ENCODE data around the gene FOSL1. TPM values are rescaled to one million over a fixed set of nuclear protein-coding genes. Genes with fewer than 3 reads are reported as not detected.

Gene FOSL1
- not detected in 2 replicates for polyA plus RNA-seq (2014; cell fraction: cytosol; rRNA removed)
- not detected in 2 replicates for polyA plus RNA-seq (2014; cell fraction: nucleus; rRNA removed)

- DNase-seq (ENCODE audit: low spot score) = no peak
These were observed at the start of gene FOSL1 for GRCh38 chr11:65900125-65900898. Gene FOSL1 (minus strand): TSS chr11:65900388. CDS start chr11:65900339, 49 bp downstream.

- DNase-seq (ENCODE audit: low spot score) = no peak
These were observed 47.5 kb upstream of the FOSL1 start for GRCh38 chr11:65947603-65948125.

GRCh38 chr11:65947133-65947532, 46.9 kb upstream of the FOSL1 start:
- DNase-seq (ENCODE audit: low spot score) = peak; percentile 41

GRCh38 chr11:65946655-65947054, 46.5 kb upstream of the FOSL1 start:
- DNase-seq (ENCODE audit: low spot score) = no peak

GRCh38 chr11:65945941-65946558, 45.9 kb upstream of the FOSL1 start:
- no peak for DNase-seq (ENCODE audit: low spot score)

- peak; percentile 23 for DNase-seq (ENCODE audit: low spot score)
These were observed 45.3 kb upstream of the FOSL1 start, which contains the start of gene TSGA10IP for GRCh38 chr11:65945430-65945911. Gene TSGA10IP (plus strand): TSS chr11:65945480. CDS start chr11:65945676, 196 bp downstream.

- DNase-seq (ENCODE audit: low spot score) = no peak
These were observed 44.6 kb upstream of the FOSL1 start for GRCh38 chr11:65944767-65945166.

- no peak for DNase-seq (ENCODE audit: low spot score)
These were observed 44.0 kb upstream of the FOSL1 start for GRCh38 chr11:65944191-65944590.

- no peak for DNase-seq (ENCODE audit: low spot score)
These were observed 42.3 kb upstream of the FOSL1 start for GRCh38 chr11:65942531-65942930.

GRCh38 chr11:65941720-65942310, 41.6 kb upstream of the FOSL1 start:
- DNase-seq (ENCODE audit: low spot score) = no peak

- DNase-seq (ENCODE audit: low spot score) = peak; percentile 59
These were observed 37.6 kb upstream of the FOSL1 start for GRCh38 chr11:65937766-65938165.

GRCh38 chr11:65934014-65934413, 33.8 kb upstream of the FOSL1 start:
- no peak for DNase-seq (ENCODE audit: low spot score)

- DNase-seq (ENCODE audit: low spot score) = no peak
These were observed 32.4 kb upstream of the FOSL1 start for GRCh38 chr11:65932558-65932919.

- no peak for DNase-seq (ENCODE audit: low spot score)
These were observed 31.8 kb upstream of the FOSL1 start for GRCh38 chr11:65931773-65932557.

GRCh38 chr11:65928667-65929066, 28.5 kb upstream of the FOSL1 start:
- DNase-seq (ENCODE audit: low spot score) = no peak

GRCh38 chr11:65927904-65928397, 27.8 kb upstream of the FOSL1 start:
- no peak for DNase-seq (ENCODE audit: low spot score)

GRCh38 chr11:65925397-65925796, 25.2 kb upstream of the FOSL1 start:
- DNase-seq (ENCODE audit: low spot score) = no peak

GRCh38 chr11:65922565-65922964, 22.4 kb upstream of the FOSL1 start:
- DNase-seq (ENCODE audit: low spot score) = no peak

GRCh38 chr11:65921876-65922275, 21.7 kb upstream of the FOSL1 start:
- DNase-seq (ENCODE audit: low spot score) = no peak

GRCh38 chr11:65921033-65921555, 20.9 kb upstream of the FOSL1 start:
- DNase-seq (ENCODE audit: low spot score) = no peak

GRCh38 chr11:65920372-65920802, 20.2 kb upstream of the FOSL1 start:
- DNase-seq (ENCODE audit: low spot score) = no peak
